Endothelial cell (in vitro differentiated cells): ENCODE data around the gene EEPD1. TPM values are rescaled to one million over a fixed set of nuclear protein-coding genes. Genes with fewer than 3 reads are reported as not detected.

Source experiments
- DNase-seq: peaks from one replicate; pipeline ENCODE4 v3.0.0; 2021; ENCODE audit warnings: low spot score
- H3K27ac Mint-ChIP-seq: one replicate; pipeline ENCODE4 v1.8.0; 2021; ENCODE audit warnings: mixed read lengths, inconsistent platforms; ENCODE audit not compliant: unreplicated experiment
- H3K27me3 Mint-ChIP-seq: one replicate; pipeline ENCODE4 v1.8.0; 2021; ENCODE audit warnings: mild to moderate bottlenecking, moderate library complexity, mixed read lengths, inconsistent platforms; ENCODE audit not compliant: unreplicated experiment
- H3K36me3 Mint-ChIP-seq: one replicate; pipeline ENCODE4 v1.8.0; 2021; ENCODE audit warnings: mild to moderate bottlenecking, low read depth, mixed read lengths, inconsistent platforms; ENCODE audit not compliant: unreplicated experiment
- H3K4me1 Mint-ChIP-seq: one replicate; pipeline ENCODE4 v1.8.0; 2021; ENCODE audit warnings: mild to moderate bottlenecking, mixed read lengths, inconsistent platforms; ENCODE audit not compliant: unreplicated experiment
- H3K4me3 Mint-ChIP-seq: one replicate; pipeline ENCODE4 v1.8.0; 2021; ENCODE audit warnings: mild to moderate bottlenecking, mixed read lengths, inconsistent platforms; ENCODE audit not compliant: unreplicated experiment
- H3K9me3 Mint-ChIP-seq: one replicate; pipeline ENCODE4 v1.8.0; 2021; ENCODE audit warnings: mixed read lengths, inconsistent platforms; ENCODE audit not compliant: unreplicated experiment
- CTCF ChIP-seq: fragments of 200-600 bp; sonication (generic); IDR thresholded peaks from one replicate; pipeline ENCODE4 v1.5.0; 2021; ENCODE audit warnings: antibody characterized with exemption; ENCODE audit not compliant: unreplicated experiment
- total RNA-seq: library from RNA; stranded (reverse); fragmentation: NEBNext Ultra II Directional; extraction: Animal tissue kit (Norgen Biotek cat#: 25700); gene quantifications from one replicate; pipeline ENCODE4 v1.2.1, GENCODE V29; 2021; ENCODE audit not compliant: unreplicated experiment

The EEPD1 gene
- total RNA-seq, 1 donor from 2014 or later: 12.6 TPM

DNA sequence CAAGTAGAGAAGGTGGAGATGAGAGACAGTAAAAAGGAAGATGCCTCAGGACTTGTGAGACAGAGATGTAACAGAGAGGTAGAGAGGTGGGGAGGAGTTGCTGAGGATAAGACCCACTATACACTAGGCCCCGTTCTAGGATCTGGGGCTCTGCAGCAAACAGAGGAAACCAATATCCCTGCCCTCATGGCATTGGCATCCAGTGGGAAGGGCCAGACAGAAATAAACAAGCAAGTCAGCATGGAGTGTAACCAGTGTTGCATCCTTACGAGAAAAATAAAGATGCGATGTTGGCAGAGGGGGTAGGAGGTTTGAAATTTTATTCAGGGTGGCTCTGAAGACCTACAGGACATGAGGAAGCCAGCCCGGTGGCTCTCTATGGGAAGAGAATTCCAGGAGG is 22.0 kb upstream of the EEPD1 start:
- Mint-ChIP-seq H3K4me1 (peaks cover 11% of the 10 kb centered on the region), H3K9me3 (no peaks in the 10 kb centered on the region), H3K27me3 (peaks cover 2% of the 10 kb centered on the region), H3K4me3 (no peak overlapping the region), H3K27ac (no peak overlapping the region), H3K36me3 (peaks cover 5% of the 10 kb centered on the region)
- no peak for DNase-seq
- no peak for TF ChIP-seq CTCF

GRCh38 chr7:36131499-36131898 is 21.6 kb upstream of the EEPD1 start:
- DNase-seq: no peak
- Mint-ChIP-seq H3K36me3 (peaks cover 5% of the 10 kb centered on the region), H3K27ac (no peak overlapping the region), H3K27me3 (peaks cover 2% of the 10 kb centered on the region), H3K4me1 (peaks cover 11% of the 10 kb centered on the region), H3K9me3 (no peaks in the 10 kb centered on the region), H3K4me3 (no peak overlapping the region)
- no peak for TF ChIP-seq CTCF

GRCh38 chr7:36132012-36132411 is 21.0 kb upstream of the EEPD1 start:
- peaks cover 11% of the 10 kb centered on the region for H3K4me1 Mint-ChIP-seq
- no peak for DNase-seq
- peaks cover 2% of the 10 kb centered on the region for H3K27me3 Mint-ChIP-seq
- H3K27ac Mint-ChIP-seq: no peak overlapping the region
- H3K36me3 Mint-ChIP-seq: peaks cover 5% of the 10 kb centered on the region
- H3K9me3 Mint-ChIP-seq: no peaks in the 10 kb centered on the region
- H3K4me3 Mint-ChIP-seq: no peak overlapping the region
- TF ChIP-seq CTCF: no peak

GRCh38 chr7:36135700-36136099 is 17.4 kb upstream of the EEPD1 start:
- no peak for DNase-seq
- Mint-ChIP-seq H3K4me3 (no peak overlapping the region), H3K4me1 (peaks cover 7% of the 10 kb centered on the region), H3K27me3 (peaks cover 2% of the 10 kb centered on the region), H3K27ac (no peak overlapping the region), H3K9me3 (no peaks in the 10 kb centered on the region), H3K36me3 (no peaks in the 10 kb centered on the region)
- no peak for TF ChIP-seq CTCF

DNA sequence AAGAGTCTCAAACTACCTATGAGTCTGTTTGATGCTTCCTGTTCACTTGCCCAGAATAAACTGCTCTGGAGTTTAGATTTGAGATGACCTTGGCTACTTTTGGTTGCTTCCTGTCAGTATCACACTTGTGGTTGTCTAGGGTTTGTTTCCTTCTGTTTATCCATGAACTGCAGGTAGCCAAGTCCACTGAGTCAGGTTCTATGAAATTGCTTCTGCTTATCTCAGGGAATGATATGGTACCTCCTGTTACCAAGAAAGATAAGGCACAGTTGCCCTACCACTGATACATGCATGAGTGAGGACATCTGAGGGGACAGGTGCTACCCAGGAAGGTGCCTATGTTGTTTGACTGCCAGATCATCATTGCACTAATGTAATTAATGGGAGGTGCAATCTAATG is 15.8 kb upstream of the EEPD1 start:
- Mint-ChIP-seq H3K27me3 (no peaks in the 10 kb centered on the region), H3K4me1 (no peaks in the 10 kb centered on the region), H3K4me3 (no peak overlapping the region), H3K9me3 (no peaks in the 10 kb centered on the region), H3K36me3 (no peaks in the 10 kb centered on the region), H3K27ac (no peak overlapping the region)
- no peak for DNase-seq
- TF ChIP-seq CTCF: no peak
